Measurements from ENCODE around the gene REC8. TPM values are rescaled to one million over a fixed set of nuclear protein-coding genes. Genes with fewer than 3 reads are reported as not detected.

Gene REC8
- total RNA-seq, 1 experiment from 2014 or later = 8.4 TPM

- POLR2A ChIA-PET (ENCODE audit: low non-redundant PET) = no interaction called here
- Histone ChIP-seq H3K27me3 (replicated peaks; ENCODE audit: insufficient read depth, low read depth, low read length, poor library complexity) (no peaks in the 10 kb centered on the region), H3K9me3 (ENCODE audit: low read depth, low read length, poor library complexity, severe bottlenecking) (no peaks in the 10 kb centered on the region), H3K4me1 (ENCODE audit: insufficient read depth, low read length, poor library complexity, severe bottlenecking) (no peaks in the 10 kb centered on the region), H3K36me3 (ENCODE audit: insufficient read depth, low read length, poor library complexity, severe bottlenecking) (no peaks in the 10 kb centered on the region), H3K4me3 (ENCODE audit: low read depth, low read length, poor library complexity, severe bottlenecking) (no peak overlapping the region), H3K27ac (ENCODE audit: low read depth, low read length, poor library complexity, severe bottlenecking) (no peak overlapping the region)
- no peak for TF ChIP-seq EZH2 (IDR thresholded peaks at IDR 0.05; ENCODE audit: borderline replicate concordance, low read depth, low read length, poor library complexity, severe bottlenecking)
- TF ChIP-seq CTCF (conservative IDR thresholded peaks at IDR 0.05; ENCODE audit: low read depth, low read length) = no peak
- DNase-seq (ENCODE audit: low spot score) = no peak
- CTCF ChIA-PET = no interaction called here
- intact Hi-C loops (cut with micrococcal nuclease; ENCODE audit: unreplicated experiment) = no loop called here
- no TSS peak for BruUV-seq (replicated peaks)
Measured at GRCh38 chr14:24131549-24131966, 40.3 kb upstream of the REC8 start.

GRCh38 chr14:24132061-24132685 lies 39.7 kb upstream of the REC8 start:
- TF ChIP-seq CTCF (conservative IDR thresholded peaks at IDR 0.05; ENCODE audit: low read depth, low read length) = no peak
- no peak for TF ChIP-seq EZH2 (IDR thresholded peaks at IDR 0.05; ENCODE audit: borderline replicate concordance, low read depth, low read length, poor library complexity, severe bottlenecking)
- ChIA-PET POLR2A (ENCODE audit: low non-redundant PET) (no interaction called here), CTCF (no interaction called here)
- H3K27ac ChIP-seq (ENCODE audit: low read depth, low read length, poor library complexity, severe bottlenecking) = no peak overlapping the region
- intact Hi-C loops (cut with micrococcal nuclease; ENCODE audit: unreplicated experiment) = no loop called here
- no peak overlapping the region for H3K4me3 ChIP-seq (ENCODE audit: low read depth, low read length, poor library complexity, severe bottlenecking)
- DNase-seq (ENCODE audit: low spot score) = no peak
- H3K4me1 ChIP-seq (ENCODE audit: insufficient read depth, low read length, poor library complexity, severe bottlenecking) = peaks cover 6% of the 10 kb centered on the region
- peaks cover under 1% of the 10 kb centered on the region for H3K36me3 ChIP-seq (ENCODE audit: insufficient read depth, low read length, poor library complexity, severe bottlenecking)
- H3K9me3 ChIP-seq (ENCODE audit: low read depth, low read length, poor library complexity, severe bottlenecking) = no peaks in the 10 kb centered on the region
- no TSS peak for BruUV-seq (replicated peaks)
- H3K27me3 ChIP-seq (replicated peaks; ENCODE audit: insufficient read depth, low read depth, low read length, poor library complexity) = no peaks in the 10 kb centered on the region

- CTCF ChIA-PET = no interaction called here
Measured at GRCh38 chr14:24132976-24133375, 38.9 kb upstream of the REC8 start.

More at GRCh38 chr14:24132976-24133375, 38.9 kb upstream of the REC8 start:
- H3K4me1 ChIP-seq (ENCODE audit: insufficient read depth, low read length, poor library complexity, severe bottlenecking) = peaks cover 7% of the 10 kb centered on the region
- intact Hi-C loops (cut with micrococcal nuclease; ENCODE audit: unreplicated experiment) = no loop called here
- H3K27me3 ChIP-seq (replicated peaks; ENCODE audit: insufficient read depth, low read depth, low read length, poor library complexity) = no peaks in the 10 kb centered on the region
- POLR2A ChIA-PET (ENCODE audit: low non-redundant PET) = no interaction called here
- TF ChIP-seq CTCF (conservative IDR thresholded peaks at IDR 0.05; ENCODE audit: low read depth, low read length) (no peak), EZH2 (IDR thresholded peaks at IDR 0.05; ENCODE audit: borderline replicate concordance, low read depth, low read length, poor library complexity, severe bottlenecking) (no peak)
- no peak overlapping the region for H3K4me3 ChIP-seq (ENCODE audit: low read depth, low read length, poor library complexity, severe bottlenecking)
- no TSS peak for BruUV-seq (replicated peaks)
- no peak for DNase-seq (ENCODE audit: low spot score)
- peaks cover 8% of the 10 kb centered on the region for H3K36me3 ChIP-seq (ENCODE audit: insufficient read depth, low read length, poor library complexity, severe bottlenecking)
- no peak overlapping the region for H3K27ac ChIP-seq (ENCODE audit: low read depth, low read length, poor library complexity, severe bottlenecking)
- H3K9me3 ChIP-seq (ENCODE audit: low read depth, low read length, poor library complexity, severe bottlenecking) = no peaks in the 10 kb centered on the region
